Measurements from ENCODE around the gene C14orf132.

GRCh38 chr14:96053248-96053599 lies 14.1 kb downstream of the C14orf132 start:
- TF ChIP-seq SLC30A9 (CRISPR knock-in tag; IDR thresholded peaks at IDR 0.05) (no peak), POLR2H (tag; IDR thresholded peaks at IDR 0.05; ENCODE audit: low read depth) (no peak), JUN (IDR thresholded peaks at IDR 0.05; ENCODE audit: borderline replicate concordance, low read depth, low read length) (no peak), JUN (CRISPR knock-in tag; IDR thresholded peaks at IDR 0.05; ENCODE audit: borderline replicate concordance) (no peak)
